ENCODE results near the gene PADI1.
A peak's percentile ranks its signal among the peaks of the same experiment; 100 is the strongest.

Gene PADI1

GRCh38 chr1:17214876-17215544 lies 10.1 kb downstream of the PADI1 start:
- DNase-seq (ENCODE audit: low read depth in 2 of 2), result no peak

GRCh38 chr1:17215545-17215890 lies 10.6 kb downstream of the PADI1 start:
- DNase-seq (ENCODE audit: low read depth in 2 of 2), result no peak

GRCh38 chr1:17216078-17216477 lies 11.2 kb downstream of the PADI1 start:
- DNase-seq (ENCODE audit: low read depth in 2 of 2), result no peak

- no peak for DNase-seq (ENCODE audit: low read depth in 2 of 2)
These were observed 12.7 kb downstream of the PADI1 start for GRCh38 chr1:17217607-17218006.

GRCh38 chr1:17218939-17219338 lies 14.0 kb downstream of the PADI1 start:
- DNase-seq (ENCODE audit: low read depth in 2 of 2), result no peak

GRCh38 chr1:17220287-17220686 lies 15.4 kb downstream of the PADI1 start:
- DNase-seq (ENCODE audit: low read depth in 2 of 2), result no peak

GRCh38 chr1:17222557-17222956 lies 17.6 kb downstream of the PADI1 start:
- DNase-seq (ENCODE audit: low read depth in 2 of 2), result no peak

- no peak for DNase-seq (ENCODE audit: low read depth in 2 of 2)
These were observed 19.5 kb downstream of the PADI1 start for GRCh38 chr1:17224434-17224833.

GRCh38 chr1:17225140-17225539 lies 20.2 kb downstream of the PADI1 start:
- DNase-seq (ENCODE audit: low read depth in 2 of 2), result no peak

- no peak for DNase-seq (ENCODE audit: low read depth in 2 of 2)
These were observed 22.5 kb downstream of the PADI1 start for GRCh38 chr1:17227358-17227915.

GRCh38 chr1:17228619-17229018 lies 23.7 kb downstream of the PADI1 start:
- DNase-seq (ENCODE audit: low read depth in 2 of 2), result no peak

GRCh38 chr1:17229379-17229778 lies 24.5 kb downstream of the PADI1 start:
- DNase-seq (ENCODE audit: low read depth in 2 of 2), result no peak

GRCh38 chr1:17230106-17230505 lies 25.2 kb downstream of the PADI1 start:
- DNase-seq (ENCODE audit: low read depth in 2 of 2), result no peak

GRCh38 chr1:17230671-17231310 lies 25.9 kb downstream of the PADI1 start:
- DNase-seq (ENCODE audit: low read depth in 2 of 2), result no peak

- DNase-seq (ENCODE audit: low read depth in 2 of 2), result peak; percentile 72 to 75
These were observed 28.1 kb downstream of the PADI1 start for GRCh38 chr1:17232759-17233661.

GRCh38 chr1:17233675-17234320 lies 28.9 kb downstream of the PADI1 start:
- DNase-seq (ENCODE audit: low read depth in 2 of 2), result peak; percentile 55 to 56

- no peak for DNase-seq (ENCODE audit: low read depth in 2 of 2)
These were observed 29.5 kb downstream of the PADI1 start for GRCh38 chr1:17234405-17234804.

GRCh38 chr1:17235135-17235885 lies 30.4 kb downstream of the PADI1 start:
- DNase-seq (ENCODE audit: low read depth in 2 of 2), result no peak

- DNase-seq (ENCODE audit: low read depth in 2 of 2), result peak; percentile 55 to 63
These were observed 32.0 kb downstream of the PADI1 start for GRCh38 chr1:17236779-17237560.

GRCh38 chr1:17237561-17237903 lies 32.6 kb downstream of the PADI1 start:
- no peak for DNase-seq (ENCODE audit: low read depth in 2 of 2)

All from fibroblast of skin of left quadriceps (primary cell).